Activated T-cell treated with anti-CD3 and anti-CD28 coated beads, Interleukin-2, amount 50 U/mL, for 72 hours (primary cell): Measurements from ENCODE around the gene ZFHX2. TPM values are rescaled to one million over a fixed set of nuclear protein-coding genes. Genes with fewer than 3 reads are reported as not detected.

Experiments used
- ATAC-seq, 2 donors: fragments of 150-1000 bp; cut with Tn5 transposase; replicated peaks in 1 of 2; 2 replicates each; pipeline ENCODE4 v1.10.0; 2021; ENCODE audit warnings: moderate library complexity in 2 of 2, mild to moderate bottlenecking in 1 of 2
- DNase-seq, 2 donors: peaks; one replicate each; pipeline ENCODE4 v3.0.0; 2021 to 2022; ENCODE audit warnings: mixed read lengths in 1 of 2
- H3K27ac Mint-ChIP-seq: one replicate; pipeline ENCODE4 v1.8.0; 2022; ENCODE audit warnings: mild to moderate bottlenecking, moderate library complexity, mixed read lengths
- H3K27me3 Mint-ChIP-seq: one replicate; pipeline ENCODE4 v1.8.0; 2022; ENCODE audit warnings: low read depth, mixed read lengths
- H3K36me3 Mint-ChIP-seq, 2 donors: one replicate each; pipeline ENCODE4 v1.8.0; 2022; ENCODE audit warnings: mixed read lengths in 2 of 2, mild to moderate bottlenecking in 1 of 2; ENCODE audit not compliant: insufficient read depth in 2 of 2
- H3K4me1 Mint-ChIP-seq: one replicate; pipeline ENCODE4 v1.8.0; 2022; ENCODE audit warnings: low read depth, mixed read lengths
- H3K4me3 Mint-ChIP-seq, 2 donors: one replicate each; pipeline ENCODE4 v1.8.0; 2022; ENCODE audit warnings: mild to moderate bottlenecking in 2 of 2, mixed read lengths in 2 of 2, moderate library complexity in 2 of 2
- H3K9me3 Mint-ChIP-seq, 2 donors: one replicate each; pipeline ENCODE4 v1.8.0; 2022; ENCODE audit warnings: mixed read lengths in 2 of 2
- total RNA-seq, 2 donors: library from RNA; stranded (reverse); gene quantifications; one replicate each; pipeline ENCODE4 v1.2.3, GENCODE V29; 2022

The ZFHX2 gene
- total RNA-seq, 2 donors from 2014 or later = 1.9 to 3.7 TPM

GRCh38 chr14:23550131-23550811, 1.3 kb downstream of the ZFHX2 start:
- ATAC-seq (no peak), DNase-seq (no peak)
- no peak overlapping the region for H3K27ac Mint-ChIP-seq
- peaks cover 9% of the 10 kb centered on the region for H3K4me1 Mint-ChIP-seq
- no peaks in the 10 kb centered on the region for H3K9me3 Mint-ChIP-seq
- H3K36me3 Mint-ChIP-seq = peaks cover 0 to 1% of the 10 kb centered on the region in 2 donors
- H3K27me3 Mint-ChIP-seq = no peaks in the 10 kb centered on the region
- H3K4me3 Mint-ChIP-seq = no peak overlapping the region

DNA sequence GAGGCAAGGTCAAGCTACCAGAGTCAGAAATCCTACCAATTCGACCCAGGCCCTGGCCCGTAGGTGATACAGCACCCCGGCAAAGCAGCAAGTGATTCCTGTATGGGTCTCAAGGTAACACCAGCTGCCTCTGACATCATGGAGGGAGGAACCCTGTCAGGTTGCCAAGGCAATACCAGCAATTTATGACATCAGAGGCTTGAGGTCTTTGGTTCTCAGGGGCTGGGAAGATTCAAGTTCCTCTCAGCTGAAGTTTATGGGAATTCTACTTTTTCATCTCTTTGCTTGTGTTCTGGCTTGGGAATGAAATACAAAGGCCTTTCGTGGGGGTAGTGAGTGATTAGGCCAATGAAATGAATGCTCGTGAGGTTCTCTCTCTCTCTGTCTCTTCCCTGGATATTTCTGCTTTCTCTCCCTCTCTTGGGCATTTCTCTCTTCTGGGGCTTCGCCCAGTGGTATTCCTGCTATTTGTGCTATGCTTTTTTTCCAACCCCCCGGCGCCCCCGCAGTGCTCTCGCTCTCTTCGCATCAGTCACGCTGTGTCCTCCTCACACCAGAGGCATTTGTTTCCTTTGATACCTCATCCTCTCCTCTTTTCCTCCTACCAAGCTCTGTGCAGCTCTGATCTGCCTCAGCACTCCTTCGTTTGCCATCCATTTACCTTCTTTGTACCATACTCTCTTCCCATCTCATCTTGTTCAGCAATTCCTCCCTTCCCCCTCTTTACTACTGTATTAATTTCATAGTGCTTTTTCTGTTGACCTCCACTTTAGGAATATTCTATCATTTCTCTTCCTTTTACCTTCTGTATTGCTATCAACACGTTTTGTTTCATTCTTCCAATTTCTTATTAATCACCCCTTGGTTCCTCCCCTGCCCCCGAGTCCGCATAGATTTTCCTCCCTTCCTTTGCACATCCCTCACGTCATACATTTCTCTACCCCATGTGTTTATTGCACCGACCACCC, 2.9 kb downstream of the ZFHX2 start:
- Mint-ChIP-seq H3K27ac (no peak overlapping the region), H3K4me1 (peaks cover 7% of the 10 kb centered on the region), H3K4me3 (no peak overlapping the region), H3K27me3 (no peaks in the 10 kb centered on the region), H3K36me3 (peaks cover 0 to 1% of the 10 kb centered on the region in 2 donors), H3K9me3 (no peaks in the 10 kb centered on the region)
- DNase-seq = no peak
- ATAC-seq = no peak

- H3K4me1 Mint-ChIP-seq = peaks cover 7% of the 10 kb centered on the region
- ATAC-seq = no peak
- no peak overlapping the region for H3K4me3 Mint-ChIP-seq
- no peaks in the 10 kb centered on the region for H3K27me3 Mint-ChIP-seq
- DNase-seq = no peak
- H3K36me3 Mint-ChIP-seq = peaks cover 0 to 1% of the 10 kb centered on the region in 2 donors
- no peaks in the 10 kb centered on the region for H3K9me3 Mint-ChIP-seq
- H3K27ac Mint-ChIP-seq = no peak overlapping the region
Measured at GRCh38 chr14:23547924-23548323, 3.6 kb downstream of the ZFHX2 start.

- no peak overlapping the region for H3K27ac Mint-ChIP-seq
- no peaks in the 10 kb centered on the region for H3K9me3 Mint-ChIP-seq
- H3K4me1 Mint-ChIP-seq = no peaks in the 10 kb centered on the region
- H3K36me3 Mint-ChIP-seq = no peaks in the 10 kb centered on the region
- H3K4me3 Mint-ChIP-seq = no peak overlapping the region
- no peaks in the 10 kb centered on the region for H3K27me3 Mint-ChIP-seq
- ATAC-seq = no peak
- DNase-seq = no peak
Measured at GRCh38 chr14:23546450-23547035, 5.0 kb downstream of the ZFHX2 start.

DNA sequence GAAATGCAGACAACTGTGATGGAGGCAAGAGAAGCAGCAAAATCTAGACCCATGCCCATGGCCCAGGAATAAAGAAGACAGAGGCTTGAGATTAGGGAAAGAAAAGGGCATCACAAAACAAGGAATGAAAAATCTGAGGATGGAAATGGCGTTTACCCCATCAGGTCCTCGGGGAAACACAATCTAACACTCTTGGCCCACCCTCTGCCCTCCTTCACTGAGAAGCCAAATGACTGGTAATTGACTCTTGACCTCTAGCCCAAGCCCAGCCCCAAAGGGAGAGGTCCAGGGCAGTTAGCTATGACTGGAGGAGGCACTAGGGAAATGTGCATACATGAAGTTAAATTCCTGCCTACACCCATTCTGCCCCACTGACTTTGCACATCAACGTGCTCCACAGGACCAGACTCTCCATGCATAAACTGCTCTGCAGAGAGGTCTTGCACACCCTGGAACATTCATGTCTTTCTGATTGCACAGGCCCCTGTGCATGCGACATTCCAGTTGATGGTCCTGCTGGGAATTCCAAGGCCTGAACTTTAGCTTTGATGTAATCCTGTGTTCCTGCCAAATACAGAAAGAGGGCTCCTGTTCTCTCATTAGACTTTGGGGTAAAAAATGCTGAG, 5.7 kb downstream of the ZFHX2 start:
- H3K27ac Mint-ChIP-seq = no peak overlapping the region
- no peaks in the 10 kb centered on the region for H3K4me1 Mint-ChIP-seq
- no peak overlapping the region for H3K4me3 Mint-ChIP-seq
- ATAC-seq (no peak), DNase-seq (no peak)
- no peaks in the 10 kb centered on the region for H3K36me3 Mint-ChIP-seq
- H3K9me3 Mint-ChIP-seq = no peaks in the 10 kb centered on the region
- H3K27me3 Mint-ChIP-seq = no peaks in the 10 kb centered on the region

DNA sequence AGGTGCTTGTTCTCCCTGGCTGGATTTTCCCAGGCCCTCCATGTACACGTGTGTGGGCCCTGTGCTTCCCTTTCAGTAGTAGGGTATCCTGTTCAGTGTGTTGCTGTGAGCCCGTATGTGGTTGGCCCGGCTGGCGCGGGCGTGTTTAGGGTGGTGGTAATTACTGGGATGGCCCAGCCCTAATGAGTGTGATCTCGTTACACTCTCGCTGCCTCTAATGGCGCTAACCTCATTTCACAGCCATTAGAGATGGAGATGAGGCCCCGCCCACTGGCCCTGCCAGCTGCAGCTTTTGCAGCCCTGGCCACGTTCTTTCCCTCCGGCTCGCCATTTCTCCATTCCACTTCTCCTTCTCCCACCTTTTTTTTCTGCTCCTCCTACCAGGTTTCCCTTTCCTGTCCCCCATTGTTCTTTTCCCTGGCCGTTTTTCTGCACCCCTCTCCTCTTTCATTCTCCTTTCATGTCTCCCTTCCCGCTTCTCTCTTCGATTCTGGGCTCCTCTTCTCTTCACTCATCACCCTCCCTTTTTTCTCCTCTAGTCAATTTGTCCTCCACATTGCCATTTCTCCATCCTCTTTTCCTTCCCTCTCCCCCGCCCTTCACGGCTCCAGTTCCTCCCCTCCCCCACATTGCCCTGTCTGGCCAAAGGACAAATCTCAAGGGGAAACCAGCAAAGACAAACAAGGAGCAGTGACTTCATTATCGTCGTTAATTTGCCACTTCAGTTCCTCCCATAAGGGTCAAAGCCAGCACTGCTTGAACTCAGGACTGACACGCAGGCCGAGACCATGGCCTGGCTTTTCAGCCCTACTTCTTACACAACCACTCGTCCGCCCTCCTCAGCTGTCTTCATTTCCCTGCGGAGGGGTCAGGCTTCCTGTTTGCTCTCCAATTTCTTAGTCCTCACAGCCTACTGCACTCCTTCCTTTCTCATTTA, 6.8 kb downstream of the ZFHX2 start:
- no peaks in the 10 kb centered on the region for H3K4me1 Mint-ChIP-seq
- H3K27ac Mint-ChIP-seq = no peak overlapping the region
- ATAC-seq (no peak), DNase-seq (no peak)
- H3K27me3 Mint-ChIP-seq = no peaks in the 10 kb centered on the region
- no peaks in the 10 kb centered on the region for H3K36me3 Mint-ChIP-seq
- H3K9me3 Mint-ChIP-seq = no peaks in the 10 kb centered on the region
- no peak overlapping the region for H3K4me3 Mint-ChIP-seq

DNA sequence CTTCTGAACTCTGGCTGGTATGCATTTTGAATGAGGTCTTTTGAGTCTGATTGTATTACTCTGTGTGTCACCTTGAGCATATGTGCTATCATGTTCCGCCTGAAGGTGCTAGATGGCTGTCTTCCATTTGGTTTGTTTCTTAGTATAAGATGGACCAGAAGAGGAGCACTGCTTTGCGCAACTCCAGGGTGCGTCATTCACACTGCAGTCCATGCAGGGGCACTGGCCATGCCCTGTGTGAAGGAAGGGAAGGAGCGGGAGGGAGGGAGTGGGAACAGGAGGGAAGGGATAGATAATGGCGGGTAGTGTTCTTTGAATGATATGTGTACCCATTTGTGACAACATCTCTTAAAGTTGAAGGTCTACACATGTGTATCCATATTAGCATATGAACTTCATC, 8.2 kb downstream of the ZFHX2 start:
- no peaks in the 10 kb centered on the region for H3K9me3 Mint-ChIP-seq
- no peaks in the 10 kb centered on the region for H3K27me3 Mint-ChIP-seq
- H3K4me1 Mint-ChIP-seq = no peaks in the 10 kb centered on the region
- DNase-seq (no peak), ATAC-seq (no peak)
- H3K4me3 Mint-ChIP-seq = no peak overlapping the region
- H3K27ac Mint-ChIP-seq = no peak overlapping the region
- no peaks in the 10 kb centered on the region for H3K36me3 Mint-ChIP-seq

GRCh38 chr14:23542261-23542660, 9.3 kb downstream of the ZFHX2 start:
- ATAC-seq (no peak), DNase-seq (no peak)
- Mint-ChIP-seq H3K36me3 (no peaks in the 10 kb centered on the region), H3K27ac (no peak overlapping the region), H3K27me3 (no peaks in the 10 kb centered on the region), H3K9me3 (no peaks in the 10 kb centered on the region), H3K4me3 (no peak overlapping the region), H3K4me1 (no peaks in the 10 kb centered on the region)

DNA sequence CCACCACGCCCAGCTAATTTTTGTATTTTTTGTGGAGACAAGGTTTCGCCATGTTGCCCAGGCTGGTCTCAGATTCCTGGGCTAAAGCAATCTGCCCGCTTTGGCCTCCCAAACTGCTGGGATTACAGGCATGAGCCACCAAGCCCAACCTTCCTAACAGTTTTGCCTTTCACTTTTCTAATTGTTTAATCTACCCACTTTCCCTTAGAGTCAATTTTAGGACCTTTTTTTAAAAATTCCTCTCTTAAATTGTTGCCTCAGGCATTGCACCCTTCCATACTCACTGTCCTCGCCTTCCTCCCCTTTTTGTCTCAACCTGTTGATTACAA, 11.5 kb downstream of the ZFHX2 start:
- Mint-ChIP-seq H3K27ac (no peak overlapping the region), H3K9me3 (no peaks in the 10 kb centered on the region), H3K36me3 (no peaks in the 10 kb centered on the region), H3K4me1 (no peaks in the 10 kb centered on the region), H3K27me3 (no peaks in the 10 kb centered on the region), H3K4me3 (no peak overlapping the region)
- DNase-seq = no peak
- ATAC-seq = no peak

DNA sequence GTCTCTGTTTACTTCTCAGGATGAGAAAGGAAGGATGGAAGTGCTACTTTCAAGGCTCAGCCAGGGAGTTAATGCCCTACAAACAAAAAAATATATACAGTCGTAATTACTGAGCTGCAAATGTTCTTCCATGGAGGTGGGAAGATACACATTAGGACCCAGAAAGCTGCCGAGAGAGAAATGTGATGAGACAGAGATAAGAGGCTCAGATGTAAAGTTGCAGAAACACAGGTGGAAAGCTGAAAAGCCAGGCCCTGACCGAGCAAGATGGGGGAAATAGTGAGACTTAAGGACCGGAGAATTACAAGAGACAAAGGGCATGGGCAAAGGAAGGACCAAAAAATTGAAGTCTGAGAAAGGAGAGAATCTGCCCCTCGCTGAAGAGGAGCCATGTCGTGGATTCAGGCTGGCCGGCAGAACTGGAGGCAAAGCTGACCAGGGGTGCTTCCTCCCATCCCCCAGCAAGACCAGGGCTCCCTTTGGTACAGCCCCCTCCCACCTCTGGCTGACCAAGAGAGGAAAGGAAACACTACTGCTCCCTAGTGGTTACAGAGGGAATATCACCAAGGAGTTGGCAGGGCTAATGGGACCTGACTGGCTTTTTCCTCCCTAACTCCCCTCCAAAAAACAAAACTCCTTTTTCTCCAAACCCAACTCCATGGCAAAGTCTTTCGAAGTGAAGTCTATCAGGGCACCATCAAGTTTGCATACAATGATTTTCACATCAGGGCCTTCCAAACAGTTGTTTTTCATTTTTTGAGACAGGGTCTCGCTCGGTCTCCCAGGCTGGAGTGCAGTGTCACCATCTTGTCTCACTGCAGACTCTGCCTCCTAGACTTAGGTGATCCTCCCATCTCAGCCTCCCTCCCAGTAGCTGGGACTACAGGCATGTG, 12.1 kb downstream of the ZFHX2 start:
- H3K4me3 Mint-ChIP-seq = no peak overlapping the region
- DNase-seq (peak; percentile 35 to 39), ATAC-seq (peak; percentile 70 to 74)
- H3K27ac Mint-ChIP-seq = no peak overlapping the region
- H3K9me3 Mint-ChIP-seq = no peaks in the 10 kb centered on the region
- no peaks in the 10 kb centered on the region for H3K4me1 Mint-ChIP-seq
- no peaks in the 10 kb centered on the region for H3K36me3 Mint-ChIP-seq
- H3K27me3 Mint-ChIP-seq = no peaks in the 10 kb centered on the region

DNA sequence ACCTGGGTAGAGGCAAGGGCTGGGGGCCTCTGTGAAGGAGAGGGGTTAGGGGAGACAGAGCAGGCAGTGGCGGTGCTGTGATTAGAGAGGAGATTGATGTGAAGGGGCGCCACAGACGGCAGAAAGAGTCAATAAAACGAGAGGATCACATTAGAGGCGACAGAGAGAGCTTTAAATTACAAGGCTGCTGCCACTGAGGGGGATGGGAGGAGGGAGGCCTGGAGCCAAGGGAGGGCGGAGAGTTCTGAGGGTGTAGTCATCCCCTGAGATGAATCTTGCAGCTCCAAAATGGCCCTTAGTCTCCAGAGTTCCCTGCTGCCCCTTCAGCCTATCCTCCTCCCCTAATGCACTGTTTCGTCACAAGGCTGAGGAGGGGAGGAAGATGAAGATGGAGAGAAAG, 12.8 kb downstream of the ZFHX2 start:
- ATAC-seq (no peak), DNase-seq (no peak)
- H3K4me3 Mint-ChIP-seq = no peak overlapping the region
- H3K27me3 Mint-ChIP-seq = no peaks in the 10 kb centered on the region
- H3K27ac Mint-ChIP-seq = no peak overlapping the region
- H3K36me3 Mint-ChIP-seq = no peaks in the 10 kb centered on the region
- H3K4me1 Mint-ChIP-seq = no peaks in the 10 kb centered on the region
- no peaks in the 10 kb centered on the region for H3K9me3 Mint-ChIP-seq
